HG03196 (cell line): ENCODE results near the gene FBXO9.
A peak's percentile ranks its signal among the peaks of the same experiment; 100 is the strongest.
"Not testable (repeated sequence)": the region's sequence is repeated elsewhere in the genome, so short reads cannot be mapped to it uniquely, and the experiment has no call there.

Experiments
- ATAC-seq: cut with Tn5 transposase; IDR thresholded peaks from one replicate; pipeline ENCODE4 v1.9.1; 2021; ENCODE audit not compliant: unreplicated experiment

FBXO9 gene

DNA sequence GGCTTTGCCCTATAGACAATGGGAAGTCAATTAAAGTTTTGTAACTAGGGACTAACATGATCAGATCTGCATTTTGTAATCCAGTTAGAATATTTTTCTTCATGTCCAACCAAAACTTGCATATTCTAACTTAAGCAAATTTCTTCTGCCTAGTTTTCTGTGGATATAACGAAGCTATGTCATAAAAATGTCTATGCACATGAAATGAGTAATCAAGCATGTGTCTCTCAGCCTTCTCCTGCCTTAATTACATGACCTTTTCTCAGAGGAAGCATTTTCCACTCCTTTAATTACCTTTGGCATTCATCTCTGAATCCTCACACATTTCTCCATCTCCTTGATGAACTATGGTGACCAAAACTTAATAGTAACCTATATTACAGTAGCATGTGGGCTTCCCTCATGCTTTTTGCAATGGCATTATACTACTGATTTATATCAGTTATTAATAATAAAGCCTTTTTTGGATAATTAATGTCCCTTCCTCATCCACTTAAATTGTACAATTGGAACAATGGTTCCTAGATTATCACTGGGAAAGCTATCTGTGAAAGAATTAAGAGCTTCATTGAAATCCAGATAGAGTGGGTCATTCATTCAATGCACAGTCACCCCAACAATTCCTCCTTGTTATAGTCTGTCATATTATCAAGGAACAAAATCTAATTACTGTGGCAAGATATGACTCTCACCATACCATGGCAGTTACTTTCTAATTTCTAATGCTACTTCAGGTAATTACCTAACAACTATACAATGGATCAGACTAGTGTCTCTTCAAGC, 19.1 kb upstream of the FBXO9 start:
- no peak for ATAC-seq

DNA sequence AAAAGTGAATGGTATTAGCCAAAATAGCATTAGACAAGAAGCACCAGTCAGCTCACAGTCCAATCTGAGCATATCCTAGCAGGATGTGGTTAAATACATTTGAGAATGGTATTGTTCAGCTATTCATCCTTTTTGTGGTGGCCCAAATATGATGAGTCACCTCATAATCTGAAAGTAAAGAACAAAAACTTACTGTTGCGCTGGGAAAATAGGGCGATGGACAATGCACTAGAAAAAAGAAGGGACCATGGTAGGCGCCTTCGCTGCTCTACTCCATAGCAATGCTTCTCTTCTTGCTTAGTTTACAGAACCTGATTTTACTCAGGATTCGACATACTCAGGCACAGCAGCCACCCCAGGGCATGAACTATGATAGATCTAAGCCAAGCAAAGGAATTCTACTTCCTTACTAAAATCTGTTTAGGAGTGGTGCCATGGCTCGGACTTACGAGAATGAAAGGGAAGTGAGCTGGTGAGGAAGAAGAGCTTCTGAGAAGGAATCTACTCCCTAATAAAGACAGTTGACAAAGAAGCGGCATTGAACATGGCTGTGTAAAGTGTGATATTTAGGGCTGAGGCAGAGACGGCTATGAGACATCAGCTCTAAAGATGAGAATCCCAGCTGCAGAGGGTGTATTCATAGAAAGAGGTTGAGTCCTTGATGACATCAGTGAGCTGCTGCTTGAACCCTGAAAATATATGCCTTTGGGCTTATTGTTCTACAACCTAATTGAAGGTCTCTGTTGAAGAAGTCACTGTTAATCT, 16.6 kb upstream of the FBXO9 start:
- peak; percentile 94 for ATAC-seq

- no peak for ATAC-seq
Measured at GRCh38 chr6:53049415-53049814, 15.8 kb upstream of the FBXO9 start.

DNA sequence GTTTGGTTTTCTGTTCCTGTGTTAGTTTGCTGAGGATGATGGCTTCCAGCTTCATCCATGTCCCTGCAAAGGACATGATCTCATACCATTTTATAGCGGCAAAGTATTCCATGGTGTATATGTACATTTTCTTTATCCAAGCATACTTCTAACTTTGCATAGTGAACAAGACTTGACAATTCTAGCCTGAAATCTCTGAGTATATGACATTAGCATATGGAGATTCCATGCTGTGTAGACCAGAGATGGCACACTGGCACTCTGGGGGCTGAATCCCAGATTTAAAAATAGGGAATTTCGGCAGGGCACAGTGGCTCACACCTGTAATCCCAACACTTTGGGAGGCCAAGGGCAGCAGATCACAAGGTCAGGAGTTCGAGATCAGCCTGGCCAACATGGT, 13.1 kb upstream of the FBXO9 start:
- not testable (repeated sequence) for ATAC-seq

GRCh38 chr6:53054532-53054931, 10.7 kb upstream of the FBXO9 start:
- no peak for ATAC-seq

GRCh38 chr6:53055873-53056272, 9.3 kb upstream of the FBXO9 start:
- no peak for ATAC-seq

- ATAC-seq, result no peak
Measured at GRCh38 chr6:53056273-53056672, 8.9 kb upstream of the FBXO9 start.

GRCh38 chr6:53058388-53059195, 6.6 kb upstream of the FBXO9 start:
- no peak for ATAC-seq

DNA sequence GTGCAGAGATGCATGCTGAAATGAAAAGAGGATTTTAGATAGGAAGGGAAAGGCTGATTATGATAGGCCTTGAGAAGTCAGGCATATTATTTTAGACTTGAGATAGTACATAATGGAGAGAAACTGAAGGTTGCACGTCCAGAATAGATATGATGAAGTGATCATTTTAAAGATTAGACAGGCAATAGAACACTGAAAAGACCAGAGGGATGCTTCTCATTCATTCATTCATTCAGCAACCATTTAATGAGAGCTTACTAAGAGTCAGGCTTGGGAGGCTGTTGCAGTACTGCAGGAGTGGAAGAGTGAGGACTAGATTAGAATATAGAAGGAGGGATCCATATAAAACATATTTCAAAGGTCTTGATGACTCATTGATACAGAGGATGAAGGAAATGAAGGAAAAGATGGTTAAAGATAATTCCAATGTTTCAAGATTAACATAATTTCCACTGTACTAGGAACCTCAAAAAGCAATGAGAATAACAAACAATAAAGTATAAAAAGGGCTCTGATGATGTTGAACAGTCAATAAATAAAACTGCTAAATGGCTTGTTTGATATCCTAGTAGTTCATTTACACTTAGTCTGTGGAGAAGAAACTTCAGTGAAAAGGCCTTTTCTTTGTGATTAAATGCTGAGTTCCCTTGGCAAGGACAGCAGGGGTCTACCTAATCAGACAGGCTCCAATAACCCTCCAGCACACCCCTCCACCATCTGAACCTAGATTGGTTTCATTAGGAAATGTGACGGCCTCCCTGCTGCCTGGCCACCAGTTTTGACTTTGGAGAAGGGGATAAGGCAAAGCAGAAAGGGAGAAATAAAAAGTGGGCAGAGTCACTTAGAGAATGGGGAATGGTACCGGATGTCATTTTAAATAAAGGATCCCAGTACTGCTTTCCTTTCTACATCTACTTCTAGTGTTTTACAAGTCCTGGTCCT, 5.3 kb upstream of the FBXO9 start:
- no peak for ATAC-seq

DNA sequence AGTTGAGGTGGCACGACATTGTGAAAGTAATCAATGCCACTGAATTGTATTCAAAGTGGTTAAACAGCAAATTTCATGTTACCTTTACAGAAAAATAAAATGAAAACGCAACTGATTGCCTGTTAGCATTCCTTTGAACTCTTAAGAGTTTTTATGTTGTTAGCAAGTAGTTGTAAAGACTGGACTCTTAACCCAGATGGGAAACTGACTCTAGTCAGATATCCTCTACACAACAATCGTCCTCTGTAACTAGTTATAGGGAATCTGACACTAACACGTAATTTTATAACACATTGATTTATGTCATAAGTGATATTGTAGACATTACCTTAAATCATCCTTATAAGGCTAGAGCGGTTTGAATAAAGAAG, 3.0 kb upstream of the FBXO9 start:
- ATAC-seq, result no peak

DNA sequence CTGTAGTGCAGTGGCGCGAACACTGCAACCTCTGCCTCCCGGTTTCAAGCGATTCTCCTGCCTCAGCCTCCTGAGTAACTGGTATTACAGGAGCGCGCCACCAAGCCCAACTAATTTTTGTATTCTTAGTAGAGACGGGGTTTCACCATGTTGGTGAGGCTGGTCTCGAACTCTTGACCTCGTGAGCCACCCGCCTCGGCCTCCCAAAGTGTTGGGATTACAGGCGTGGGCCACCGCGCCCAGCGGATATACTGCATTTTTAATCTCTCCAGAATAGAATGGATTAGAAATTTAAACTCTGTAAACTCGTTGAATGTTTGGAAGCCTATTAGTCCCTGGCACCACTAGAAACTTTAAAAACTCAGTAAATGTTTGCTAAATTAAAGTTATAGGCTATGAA, 949 bp upstream of the FBXO9 start:
- ATAC-seq, result not testable (repeated sequence)

DNA sequence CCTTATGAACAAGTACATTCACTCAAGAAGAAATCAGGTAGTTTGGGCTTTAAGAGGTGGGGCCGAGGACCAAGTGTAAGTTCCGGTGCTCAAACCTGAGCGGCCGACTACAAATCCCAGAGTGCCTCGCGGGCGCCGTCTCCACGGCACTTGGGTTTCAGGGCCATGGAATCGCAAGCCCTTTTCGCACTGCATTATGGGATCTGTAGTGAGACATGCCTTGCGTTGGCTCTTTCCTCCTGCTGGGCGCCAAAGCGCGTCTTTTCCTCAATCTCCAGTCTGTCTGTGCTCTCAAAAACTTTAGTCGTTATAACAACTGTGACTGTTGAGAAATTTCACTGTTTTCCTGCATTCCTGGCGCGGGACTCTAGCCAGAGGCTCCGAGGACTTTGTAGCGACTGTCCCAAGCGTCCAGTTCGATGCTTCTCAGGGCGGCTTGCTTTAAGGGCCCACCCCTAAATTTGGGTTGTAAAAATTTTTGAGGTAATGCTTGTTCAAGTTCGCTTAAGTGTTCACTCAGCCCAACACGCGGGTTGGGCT, 408 bp upstream of the FBXO9 start:
- peak; percentile 83 for ATAC-seq

GRCh38 chr6:53066077-53066417, 843 bp downstream of the FBXO9 start:
- no peak for ATAC-seq

DNA sequence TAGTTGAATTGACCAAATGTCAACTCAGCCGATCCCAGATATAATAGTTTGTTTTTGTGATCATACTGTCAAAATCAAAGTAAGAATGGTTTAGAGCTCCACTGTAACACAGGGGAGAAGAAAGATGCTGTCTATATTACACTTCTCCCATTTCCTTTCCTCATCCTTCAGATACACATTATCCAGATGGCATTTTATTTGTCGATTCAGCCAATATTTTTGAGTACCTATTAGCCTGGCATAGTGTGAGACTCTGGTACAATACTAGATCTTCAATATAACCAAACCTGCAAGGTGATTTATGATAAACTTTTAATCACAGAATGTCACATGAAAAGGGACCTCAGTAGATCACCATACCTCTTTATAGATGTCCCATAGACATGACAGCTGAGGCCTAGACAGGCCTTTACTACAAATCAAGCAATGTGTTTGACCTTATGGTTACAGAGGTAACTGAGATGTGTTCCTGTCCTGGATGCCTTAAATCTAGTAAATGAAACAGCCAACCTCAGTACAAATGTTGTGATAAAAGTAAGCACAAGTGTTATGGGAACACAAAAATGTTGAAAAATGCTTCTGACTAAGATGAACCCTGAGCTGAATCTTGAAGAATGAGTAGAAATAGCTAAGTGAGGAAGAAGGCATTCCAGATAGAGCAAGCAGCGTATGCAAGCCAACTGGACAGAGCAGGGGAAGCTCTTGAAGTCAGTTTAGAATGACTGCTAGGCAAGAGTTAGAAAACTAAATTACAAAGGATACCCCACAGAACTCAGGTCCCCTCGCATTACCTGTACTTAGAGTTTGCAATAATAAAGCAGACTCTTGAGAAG, 1.9 kb downstream of the FBXO9 start:
- no peak for ATAC-seq

GRCh38 chr6:53067849-53068361, 2.7 kb downstream of the FBXO9 start:
- ATAC-seq, result no peak

GRCh38 chr6:53069427-53069826, 4.2 kb downstream of the FBXO9 start:
- no peak for ATAC-seq

- ATAC-seq, result peak; percentile 70
Measured at GRCh38 chr6:53070806-53071205, 5.6 kb downstream of the FBXO9 start.

- no peak for ATAC-seq
Measured at GRCh38 chr6:53074347-53074746, 9.1 kb downstream of the FBXO9 start.

DNA sequence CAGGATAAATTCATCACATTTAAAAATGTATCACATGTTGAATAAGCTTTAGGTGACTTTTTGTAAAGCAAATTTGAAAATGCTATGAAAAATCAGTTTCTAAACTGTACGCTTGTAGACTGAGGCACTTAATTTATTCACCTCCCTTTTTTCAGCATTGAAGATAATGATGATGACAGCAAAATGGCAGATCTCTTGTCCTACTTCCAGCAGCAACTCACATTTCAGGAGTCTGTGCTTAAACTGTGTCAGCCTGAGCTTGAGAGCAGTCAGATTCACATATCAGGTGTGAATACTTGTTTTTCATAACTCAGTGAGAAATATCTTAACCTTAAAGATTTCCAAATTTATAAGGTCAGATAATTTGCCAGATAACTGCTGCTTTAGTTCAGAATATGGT, 15.6 kb downstream of the FBXO9 start:
- no peak for ATAC-seq
